ENCODE measurements around the gene RINL.

DNA sequence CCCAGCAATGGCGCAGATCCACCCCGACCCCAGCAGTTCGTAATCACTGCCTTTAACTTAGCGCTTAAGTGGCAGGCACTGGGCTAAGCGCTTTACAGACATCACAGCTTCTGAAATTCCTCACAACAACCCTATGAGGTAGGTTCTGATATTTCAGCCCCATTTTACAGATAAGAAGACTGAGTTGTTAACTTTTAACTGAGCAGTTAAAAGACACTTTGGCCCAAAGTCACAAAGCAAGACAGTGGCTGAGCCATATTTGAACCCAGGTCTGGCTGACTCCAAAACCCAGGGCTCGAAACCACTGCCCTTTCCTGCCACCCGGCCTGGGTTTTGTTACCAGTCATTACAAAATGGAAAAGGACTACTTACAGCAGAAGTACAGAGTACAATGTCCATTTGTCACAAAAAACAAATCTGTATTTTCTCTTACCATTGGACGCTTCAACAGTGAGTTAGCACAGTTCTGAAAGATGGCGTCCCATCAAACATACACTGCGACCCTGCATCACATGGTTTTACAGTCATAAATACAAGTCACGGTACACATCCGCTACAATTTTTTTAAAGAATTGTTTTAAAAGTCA is 36.8 kb downstream of the RINL start:
- TF ChIP-seq, protein P1, sequence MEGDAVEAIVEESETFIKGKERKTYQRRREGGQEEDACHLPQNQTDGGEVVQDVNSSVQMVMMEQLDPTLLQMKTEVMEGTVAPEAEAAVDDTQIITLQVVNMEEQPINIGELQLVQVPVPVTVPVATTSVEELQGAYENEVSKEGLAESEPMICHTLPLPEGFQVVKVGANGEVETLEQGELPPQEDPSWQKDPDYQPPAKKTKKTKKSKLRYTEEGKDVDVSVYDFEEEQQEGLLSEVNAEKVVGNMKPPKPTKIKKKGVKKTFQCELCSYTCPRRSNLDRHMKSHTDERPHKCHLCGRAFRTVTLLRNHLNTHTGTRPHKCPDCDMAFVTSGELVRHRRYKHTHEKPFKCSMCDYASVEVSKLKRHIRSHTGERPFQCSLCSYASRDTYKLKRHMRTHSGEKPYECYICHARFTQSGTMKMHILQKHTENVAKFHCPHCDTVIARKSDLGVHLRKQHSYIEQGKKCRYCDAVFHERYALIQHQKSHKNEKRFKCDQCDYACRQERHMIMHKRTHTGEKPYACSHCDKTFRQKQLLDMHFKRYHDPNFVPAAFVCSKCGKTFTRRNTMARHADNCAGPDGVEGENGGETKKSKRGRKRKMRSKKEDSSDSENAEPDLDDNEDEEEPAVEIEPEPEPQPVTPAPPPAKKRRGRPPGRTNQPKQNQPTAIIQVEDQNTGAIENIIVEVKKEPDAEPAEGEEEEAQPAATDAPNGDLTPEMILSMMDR (IDR thresholded peaks at IDR 0.05) = no peak
- no peak for TF ChIP-seq ZNF263 (CRISPR knock-in tag; IDR thresholded peaks at IDR 0.05; ENCODE audit: low read depth)
- no peak for TF ChIP-seq NR2C2 (CRISPR knock-in tag; IDR thresholded peaks at IDR 0.05)

All from WTC11 (cell line).